Keratinocyte (primary cell): Measurements from ENCODE around the gene GPR153. TPM values are rescaled to one million over a fixed set of nuclear protein-coding genes. Genes with fewer than 3 reads are reported as not detected.

Source experiments
- DNase-seq: peaks from one replicate; pipeline ENCODE4 v3.0.0-alpha.2; 2011; ENCODE audit warnings: low read depth, missing footprints, low spot score
- FAIRE-seq: peaks from 2 replicates; lab custom pipeline; 2011; peaks lifted over from hg19 to GRCh38; lab: Jason Lieb, UNC
- H2AFZ ChIP-seq: 2 replicates; pipeline ENCODE4 v1.6.0; 2012; ENCODE audit warnings: low read length, control low read depth, inconsistent platforms; ENCODE audit not compliant: control insufficient read depth
- H3K27ac ChIP-seq: 2 replicates; pipeline ENCODE4 v1.5.1; 2011; ENCODE audit warnings: low read length; ENCODE audit not compliant: control insufficient read depth, insufficient read depth
- H3K27me3 ChIP-seq: 3 replicates; pipeline ENCODE4 v1.6.0; 2011; ENCODE audit warnings: low read length; ENCODE audit not compliant: control insufficient read depth, insufficient read depth; ENCODE audit errors: extremely low read depth
- H3K36me3 ChIP-seq, 2 experiments: 2 replicates in 1 of 2; 3 replicates in 1 of 2; pipeline ENCODE4 v1.5.1; 2011; ENCODE audit warnings: low read length in 2 of 2, mild to moderate bottlenecking in 1 of 2; ENCODE audit not compliant: control insufficient read depth in 2 of 2, insufficient read depth in 2 of 2; ENCODE audit errors: extremely low read depth in 1 of 2
- H3K4me1 ChIP-seq: 3 replicates; pipeline ENCODE4 v1.5.1; 2011; ENCODE audit warnings: low read length; ENCODE audit not compliant: control insufficient read depth, insufficient read depth; ENCODE audit errors: extremely low read depth
- H3K4me2 ChIP-seq: 3 replicates; pipeline ENCODE4 v1.6.0; 2011; ENCODE audit warnings: low read depth, low read length; ENCODE audit not compliant: control insufficient read depth, insufficient read depth; ENCODE audit errors: extremely low read depth
- H3K4me3 ChIP-seq, 3 experiments: fragments of 200-600 bp in 1 of 3; sonication (generic) in 1 of 3; 2 replicates in 2 of 3; 3 replicates in 1 of 3; pipeline ENCODE4 v1.5.1; 2011 to 2016; ENCODE audit warnings: low read length in 3 of 3, mild to moderate bottlenecking in 3 of 3, control low read depth in 2 of 3, inconsistent platforms in 1 of 3, low read depth in 1 of 3, mixed read lengths in 1 of 3, mixed run types in 1 of 3, moderate library complexity in 1 of 3; ENCODE audit not compliant: control insufficient read depth in 2 of 3, insufficient read depth in 2 of 3; ENCODE audit errors: extremely low read depth in 1 of 3
- H3K79me2 ChIP-seq: 2 replicates; pipeline ENCODE4 v1.6.0; 2012; ENCODE audit warnings: low read length; ENCODE audit not compliant: control insufficient read depth, insufficient read depth
- H3K9ac ChIP-seq: 3 replicates; pipeline ENCODE4 v1.6.0; 2011; ENCODE audit warnings: low read length; ENCODE audit not compliant: control insufficient read depth, insufficient read depth; ENCODE audit errors: extremely low read depth
- H3K9me1 ChIP-seq: 3 replicates; pipeline ENCODE4 v1.6.0; 2011; ENCODE audit warnings: low read length; ENCODE audit not compliant: control insufficient read depth, insufficient read depth; ENCODE audit errors: extremely low read depth
- H3K9me3 ChIP-seq: 2 replicates; pipeline ENCODE4 v1.5.1; 2012; ENCODE audit warnings: low read depth, low read length; ENCODE audit not compliant: control insufficient read depth
- H4K20me1 ChIP-seq: 3 replicates; pipeline ENCODE4 v1.6.0; 2011; ENCODE audit warnings: low read length; ENCODE audit not compliant: control insufficient read depth, insufficient read depth; ENCODE audit errors: extremely low read depth
- EZH2 ChIP-seq: IDR thresholded peaks from one replicate; pipeline ENCODE4 v1.6.1; 2012; ENCODE audit warnings: inconsistent platforms, mild to moderate bottlenecking, low read length, moderate library complexity
- dilution Hi-C: fragments of 300-500 bp; cut with MboI; formaldehyde crosslinking; loops from one replicate; pipeline ENCODE4 v1.7.0; 2020; ENCODE audit warnings: low sequenced_read_pairs; ENCODE audit not compliant: extremely low pct_ligation_motif_present
- polyA plus RNA-seq, 5 experiments: library from polyadenylated mRNA; depleted of rRNA in 3 of 5; stranded (reverse) in 3 of 5; stranded (forward) in 1 of 5; unstranded in 1 of 5; fragments of >200 nt; gene quantifications; 1 replicate in 1 of 5; 2 replicates in 3 of 5; 3 replicates in 1 of 5; pipeline versions ENCODE4 v1.2.1 to v1.2.3, GENCODE V29; 2011 to 2012; ENCODE audit warnings: missing spikeins in 2 of 5, low read depth in 1 of 5, low replicate concordance in 1 of 5
- TF ChIP-seq, protein P1 (sequence below), 3 experiments: IDR thresholded peaks in 1 of 3; conservative IDR thresholded peaks in 1 of 3; optimal IDR thresholded peaks in 1 of 3; 2 replicates in 2 of 3; 3 replicates in 1 of 3; pipeline versions ENCODE3 to v1.5.1; 2011; ENCODE audit warnings: low read length in 3 of 3, mild to moderate bottlenecking in 3 of 3, moderate library complexity in 2 of 3, control low read depth in 1 of 3, inconsistent platforms in 1 of 3; ENCODE audit not compliant: insufficient read depth in 2 of 3; ENCODE audit errors: extremely low read depth in 1 of 3

Gene GPR153
- polyA plus RNA-seq, 1 donor (not counting 4 experiments of a cell fraction or from before 2014, with no cell fraction given) = 7.2 TPM

DNA sequence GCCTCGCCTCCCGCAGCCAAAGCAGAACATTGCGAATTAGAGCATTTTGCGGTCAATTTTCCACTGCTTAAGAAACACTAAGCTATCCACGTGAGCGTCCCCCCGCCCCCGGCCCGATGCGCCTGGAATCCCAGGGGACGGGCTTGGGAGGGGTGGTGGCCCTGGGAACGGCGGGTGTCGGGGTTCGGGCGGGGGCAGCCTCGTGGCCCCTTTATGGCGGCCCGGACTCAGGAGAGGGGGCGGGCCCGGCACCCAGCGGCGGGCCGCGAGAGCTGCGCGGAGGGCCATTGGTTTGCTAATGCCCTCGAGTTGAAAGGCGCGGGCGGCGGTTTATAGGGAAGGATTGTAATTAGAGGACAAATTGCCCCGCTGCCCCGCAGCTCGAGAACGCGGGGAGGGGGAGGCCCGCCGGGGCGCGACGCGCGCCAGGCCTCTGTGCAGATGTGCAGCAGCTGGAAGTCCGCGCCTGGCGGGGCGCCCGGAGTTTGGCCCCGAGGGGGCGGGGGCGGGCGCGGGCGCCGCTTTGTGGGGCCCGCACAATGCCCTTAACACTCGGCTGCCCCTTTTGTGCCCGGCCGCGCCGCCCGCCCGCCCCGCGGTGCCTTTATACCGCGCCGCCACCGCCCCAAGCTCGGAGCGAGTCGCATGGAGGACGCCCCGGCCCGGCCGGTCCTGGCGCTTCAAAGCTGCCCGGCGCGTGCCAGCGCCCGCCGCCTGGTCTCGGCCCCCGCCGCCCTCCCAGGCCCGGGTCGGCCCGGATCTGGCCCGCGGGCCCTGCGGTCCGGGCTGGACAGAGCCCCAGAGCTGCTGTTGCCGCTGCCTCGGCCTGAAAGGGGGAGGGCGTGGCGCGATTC, 18.8 kb downstream of the GPR153 start:
- H2AFZ ChIP-seq = no peak overlapping the region
- H3K4me2 ChIP-seq = peak overlapping the region; percentile 22
- H3K9ac ChIP-seq = no peak overlapping the region
- H3K27me3 ChIP-seq = peaks cover 55% of the 10 kb centered on the region
- TF ChIP-seq, protein P1, sequence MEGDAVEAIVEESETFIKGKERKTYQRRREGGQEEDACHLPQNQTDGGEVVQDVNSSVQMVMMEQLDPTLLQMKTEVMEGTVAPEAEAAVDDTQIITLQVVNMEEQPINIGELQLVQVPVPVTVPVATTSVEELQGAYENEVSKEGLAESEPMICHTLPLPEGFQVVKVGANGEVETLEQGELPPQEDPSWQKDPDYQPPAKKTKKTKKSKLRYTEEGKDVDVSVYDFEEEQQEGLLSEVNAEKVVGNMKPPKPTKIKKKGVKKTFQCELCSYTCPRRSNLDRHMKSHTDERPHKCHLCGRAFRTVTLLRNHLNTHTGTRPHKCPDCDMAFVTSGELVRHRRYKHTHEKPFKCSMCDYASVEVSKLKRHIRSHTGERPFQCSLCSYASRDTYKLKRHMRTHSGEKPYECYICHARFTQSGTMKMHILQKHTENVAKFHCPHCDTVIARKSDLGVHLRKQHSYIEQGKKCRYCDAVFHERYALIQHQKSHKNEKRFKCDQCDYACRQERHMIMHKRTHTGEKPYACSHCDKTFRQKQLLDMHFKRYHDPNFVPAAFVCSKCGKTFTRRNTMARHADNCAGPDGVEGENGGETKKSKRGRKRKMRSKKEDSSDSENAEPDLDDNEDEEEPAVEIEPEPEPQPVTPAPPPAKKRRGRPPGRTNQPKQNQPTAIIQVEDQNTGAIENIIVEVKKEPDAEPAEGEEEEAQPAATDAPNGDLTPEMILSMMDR (optimal IDR thresholded peaks at IDR 0.05 in 1 of 3, IDR thresholded peaks at IDR 0.05 in 1 of 3, conservative IDR thresholded peaks at IDR 0.05 in 1 of 3; ENCODE audit: extremely low read depth in 1 of 3, insufficient read depth in 2 of 3, low read length in 3 of 3) = no peak
- peak; percentile 69 for TF ChIP-seq EZH2
- dilution Hi-C loops = no loop called here
- no peaks in the 10 kb centered on the region for H3K9me3 ChIP-seq
- no peaks in the 10 kb centered on the region for H3K79me2 ChIP-seq
- H3K9me1 ChIP-seq = no peaks in the 10 kb centered on the region
- DNase-seq (no peak), FAIRE-seq (no peak)
- H3K27ac ChIP-seq = no peak overlapping the region
- H4K20me1 ChIP-seq = peaks cover 6% of the 10 kb centered on the region
- H3K36me3 ChIP-seq = no peaks in the 10 kb centered on the region
- peaks cover 9% of the 10 kb centered on the region for H3K4me1 ChIP-seq
- H3K4me3 ChIP-seq = peak overlapping the region in 1 of 3 experiments; percentile 32

DNA sequence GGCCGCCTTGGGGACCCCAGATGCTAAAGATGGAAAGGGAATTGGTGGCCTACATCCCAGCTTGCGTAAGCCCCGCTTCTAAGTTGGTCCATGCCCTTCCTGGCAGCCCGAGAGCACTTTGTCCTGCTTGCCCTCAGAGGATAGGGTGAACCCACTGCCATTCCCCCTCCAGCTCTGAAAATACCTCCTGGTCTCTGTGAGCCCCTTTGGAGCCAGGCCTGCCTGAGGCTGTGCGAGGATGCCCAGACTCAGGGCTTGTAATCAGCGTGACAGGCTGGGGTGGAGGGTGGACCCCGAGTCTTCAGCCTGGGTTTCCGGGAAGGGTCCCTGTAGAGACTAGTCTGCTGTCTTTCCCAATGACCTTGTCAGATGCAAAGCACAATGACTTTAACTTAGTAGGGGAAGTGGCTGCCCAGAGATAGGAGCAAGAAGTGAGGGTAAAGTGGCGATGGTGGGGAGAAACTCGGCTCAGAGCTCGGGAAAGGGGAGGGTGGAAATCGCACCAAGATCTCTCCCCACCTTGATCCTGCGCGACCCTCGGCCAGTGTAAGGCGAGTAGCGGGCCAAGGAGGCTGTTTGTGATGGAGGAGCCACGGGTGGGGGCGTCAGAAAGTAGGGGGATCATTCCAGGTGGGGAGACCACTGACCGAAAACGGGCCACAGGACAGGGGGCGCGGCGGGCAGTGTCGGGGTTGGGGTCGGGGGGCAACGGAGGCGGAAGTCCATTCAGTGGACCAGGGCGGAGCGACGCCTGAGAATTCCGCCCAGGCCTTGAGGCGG, 19.6 kb downstream of the GPR153 start:
- Histone ChIP-seq H3K4me1 (peaks cover 7% of the 10 kb centered on the region), H3K4me2 (no peak overlapping the region), H3K36me3 (no peaks in the 10 kb centered on the region), H2AFZ (no peak overlapping the region), H4K20me1 (peaks cover 4% of the 10 kb centered on the region), H3K4me3 (no peak overlapping the region), H3K27ac (no peak overlapping the region), H3K9me3 (no peaks in the 10 kb centered on the region), H3K9ac (no peak overlapping the region), H3K9me1 (no peaks in the 10 kb centered on the region), H3K79me2 (no peaks in the 10 kb centered on the region), H3K27me3 (peaks cover 52% of the 10 kb centered on the region)
- FAIRE-seq (no peak), DNase-seq (no peak)
- TF ChIP-seq EZH2 = peak; percentile 48
- TF ChIP-seq, protein P1 (optimal IDR thresholded peaks at IDR 0.05 in 1 of 3, IDR thresholded peaks at IDR 0.05 in 1 of 3, conservative IDR thresholded peaks at IDR 0.05 in 1 of 3; ENCODE audit: extremely low read depth in 1 of 3, insufficient read depth in 2 of 3, low read length in 3 of 3) = no peak
- dilution Hi-C loops = no loop called here
